HuH-7 (cell line): ENCODE results near the gene MUC5AC.
"Not testable (repeated sequence)": the region's sequence is repeated elsewhere in the genome, so short reads cannot be mapped to it uniquely, and the experiment has no call there.

Experiments used
- DNase-seq: peaks from one replicate; pipeline ENCODE4 v3.0.0; 2011; ENCODE audit warnings: low spot score

The MUC5AC gene

GRCh38 chr11:1236316-1237127, 78.8 kb downstream of the MUC5AC start:
- DNase-seq, result no peak

- no peak for DNase-seq
These were observed 79.4 kb downstream of the MUC5AC start for GRCh38 chr11:1237128-1237580.

DNA sequence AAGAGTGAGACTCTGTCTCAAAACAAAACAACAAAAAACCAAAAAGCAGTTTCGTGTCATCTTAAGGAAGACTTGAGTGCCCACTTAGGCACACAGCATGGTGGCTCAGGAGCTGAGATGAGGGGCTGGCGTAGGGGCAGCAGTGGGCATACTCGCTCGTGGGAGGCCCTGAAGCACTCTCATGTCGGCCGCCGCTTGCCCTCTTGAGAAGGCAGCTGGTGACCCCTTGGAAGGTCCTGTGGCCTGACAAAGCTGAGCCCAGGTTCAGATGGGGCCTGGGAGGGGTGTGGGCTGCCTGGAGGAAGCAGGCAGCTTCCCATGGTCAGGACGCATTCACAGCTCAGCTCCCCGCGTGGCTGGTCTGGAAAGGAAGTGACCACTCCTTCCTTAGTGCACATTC, 80.1 kb downstream of the MUC5AC start:
- DNase-seq, result no peak

GRCh38 chr11:1238767-1239595, 81.2 kb downstream of the MUC5AC start:
- peak; percentile 88 for DNase-seq

- no peak for DNase-seq
These were observed 81.9 kb downstream of the MUC5AC start for GRCh38 chr11:1239596-1240205.

DNA sequence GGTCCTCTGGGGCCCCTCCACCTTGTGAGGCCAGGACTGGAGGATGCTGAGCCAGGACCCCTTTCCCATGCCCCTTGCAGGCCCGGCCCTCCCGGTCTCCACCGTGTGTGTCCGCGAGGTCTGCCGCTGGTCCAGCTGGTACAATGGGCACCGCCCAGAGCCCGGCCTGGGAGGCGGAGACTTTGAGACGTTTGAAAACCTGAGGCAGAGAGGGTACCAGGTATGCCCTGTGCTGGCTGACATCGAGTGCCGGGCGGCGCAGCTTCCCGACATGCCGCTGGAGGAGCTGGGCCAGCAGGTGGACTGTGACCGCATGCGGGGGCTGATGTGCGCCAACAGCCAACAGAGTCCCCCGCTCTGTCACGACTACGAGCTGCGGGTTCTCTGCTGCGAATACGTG, 83.0 kb downstream of the MUC5AC start:
- no peak for DNase-seq

GRCh38 chr11:1241706-1242105, 84.0 kb downstream of the MUC5AC start:
- no peak for DNase-seq

DNA sequence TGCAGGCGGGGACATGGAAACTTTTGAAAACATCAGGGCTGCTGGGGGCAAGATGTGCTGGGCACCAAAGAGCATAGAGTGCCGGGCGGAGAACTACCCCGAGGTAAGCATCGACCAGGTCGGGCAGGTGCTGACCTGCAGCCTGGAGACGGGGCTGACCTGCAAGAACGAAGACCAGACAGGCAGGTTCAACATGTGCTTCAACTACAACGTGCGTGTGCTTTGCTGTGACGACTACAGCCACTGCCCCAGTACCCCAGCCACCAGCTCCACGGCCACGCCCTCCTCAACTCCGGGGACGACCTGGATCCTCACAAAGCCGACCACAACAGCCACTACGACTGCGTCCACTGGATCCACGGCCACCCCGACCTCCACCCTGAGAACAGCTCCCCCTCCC, 84.5 kb downstream of the MUC5AC start:
- no peak for DNase-seq

DNA sequence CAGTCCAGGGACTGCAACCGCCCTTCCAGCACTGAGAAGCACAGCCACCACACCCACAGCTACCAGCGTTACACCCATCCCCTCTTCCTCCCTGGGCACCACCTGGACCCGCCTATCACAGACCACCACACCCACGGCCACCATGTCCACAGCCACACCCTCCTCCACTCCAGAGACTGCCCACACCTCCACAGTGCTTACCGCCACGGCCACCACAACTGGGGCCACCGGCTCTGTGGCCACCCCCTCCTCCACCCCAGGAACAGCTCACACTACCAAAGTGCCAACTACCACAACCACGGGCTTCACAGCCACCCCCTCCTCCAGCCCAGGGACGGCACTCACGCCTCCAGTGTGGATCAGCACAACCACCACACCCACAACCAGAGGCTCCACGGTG, 85.0 kb downstream of the MUC5AC start:
- DNase-seq, result not testable (repeated sequence)

DNA sequence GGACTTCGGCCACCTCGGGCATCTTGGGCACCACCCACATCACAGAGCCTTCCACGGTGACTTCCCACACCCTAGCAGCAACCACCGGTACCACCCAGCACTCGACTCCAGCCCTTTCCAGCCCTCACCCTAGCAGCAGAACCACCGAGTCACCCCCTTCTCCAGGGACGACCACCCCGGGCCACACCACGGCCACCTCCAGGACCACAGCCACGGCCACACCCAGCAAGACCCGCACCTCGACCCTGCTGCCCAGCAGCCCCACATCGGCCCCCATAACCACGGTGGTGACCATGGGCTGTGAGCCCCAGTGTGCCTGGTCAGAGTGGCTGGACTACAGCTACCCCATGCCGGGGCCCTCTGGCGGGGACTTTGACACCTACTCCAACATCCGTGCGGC, 85.8 kb downstream of the MUC5AC start:
- not testable (repeated sequence) for DNase-seq

GRCh38 chr11:1244557-1244956, 86.8 kb downstream of the MUC5AC start:
- DNase-seq, result not testable (repeated sequence)

DNA sequence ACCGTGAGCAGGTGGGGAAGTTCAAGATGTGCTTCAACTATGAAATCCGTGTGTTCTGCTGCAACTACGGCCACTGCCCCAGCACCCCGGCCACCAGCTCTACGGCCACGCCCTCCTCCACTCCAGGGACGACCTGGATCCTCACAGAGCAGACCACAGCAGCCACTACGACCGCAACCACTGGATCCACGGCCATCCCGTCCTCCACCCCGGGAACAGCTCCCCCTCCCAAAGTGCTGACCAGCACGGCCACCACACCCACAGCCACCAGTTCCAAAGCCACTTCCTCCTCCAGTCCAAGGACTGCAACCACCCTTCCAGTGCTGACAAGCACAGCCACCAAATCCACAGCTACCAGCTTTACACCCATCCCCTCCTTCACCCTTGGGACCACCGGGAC, 88.0 kb downstream of the MUC5AC start:
- DNase-seq, result not testable (repeated sequence)

DNA sequence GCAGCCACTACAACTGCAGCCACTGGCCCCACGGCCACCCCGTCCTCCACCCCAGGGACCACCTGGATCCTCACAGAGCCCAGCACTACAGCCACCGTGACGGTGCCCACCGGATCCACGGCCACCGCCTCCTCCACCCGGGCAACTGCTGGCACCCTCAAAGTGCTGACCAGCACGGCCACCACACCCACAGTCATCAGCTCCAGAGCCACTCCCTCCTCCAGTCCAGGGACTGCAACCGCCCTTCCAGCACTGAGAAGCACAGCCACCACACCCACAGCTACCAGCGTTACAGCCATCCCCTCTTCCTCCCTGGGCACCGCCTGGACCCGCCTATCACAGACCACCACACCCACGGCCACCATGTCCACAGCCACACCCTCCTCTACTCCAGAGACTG, 88.5 kb downstream of the MUC5AC start:
- DNase-seq, result not testable (repeated sequence)

DNA sequence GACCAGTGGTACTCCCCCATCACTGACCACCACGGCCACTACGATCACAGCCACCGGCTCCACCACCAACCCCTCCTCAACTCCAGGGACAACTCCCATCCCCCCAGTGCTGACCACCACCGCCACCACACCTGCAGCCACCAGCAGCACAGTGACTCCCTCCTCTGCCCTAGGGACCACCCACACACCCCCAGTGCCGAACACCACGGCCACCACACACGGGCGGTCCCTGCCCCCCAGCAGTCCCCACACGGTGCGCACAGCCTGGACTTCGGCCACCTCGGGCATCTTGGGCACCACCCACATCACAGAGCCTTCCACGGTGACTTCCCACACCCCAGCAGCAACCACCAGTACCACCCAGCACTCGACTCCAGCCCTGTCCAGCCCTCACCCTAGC, 89.3 kb downstream of the MUC5AC start:
- not testable (repeated sequence) for DNase-seq

GRCh38 chr11:1248951-1249350, 91.2 kb downstream of the MUC5AC start:
- DNase-seq, result not testable (repeated sequence)

DNA sequence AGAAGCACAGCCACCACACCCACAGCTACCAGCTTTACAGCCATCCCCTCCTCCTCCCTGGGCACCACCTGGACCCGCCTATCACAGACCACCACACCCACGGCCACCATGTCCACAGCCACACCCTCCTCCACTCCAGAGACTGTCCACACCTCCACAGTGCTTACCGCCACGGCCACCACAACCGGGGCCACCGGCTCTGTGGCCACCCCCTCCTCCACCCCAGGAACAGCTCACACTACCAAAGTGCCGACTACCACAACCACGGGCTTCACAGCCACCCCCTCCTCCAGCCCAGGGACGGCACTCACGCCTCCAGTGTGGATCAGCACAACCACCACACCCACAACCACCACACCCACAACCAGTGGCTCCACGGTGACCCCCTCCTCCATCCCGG, 92.7 kb downstream of the MUC5AC start:
- DNase-seq, result not testable (repeated sequence)
